K562 (cell line): Measurements from ENCODE around the gene SLC26A11. TPM values are rescaled to one million over a fixed set of nuclear protein-coding genes. Genes with fewer than 3 reads are reported as not detected.

ENCODE experiments used
- CTBP1 ChIP-seq: fragments of 450-650 bp; IDR thresholded peaks from 2 replicates; pipeline ENCODE4 v1.6.1; 2016; ENCODE audit warnings: borderline replicate concordance
- ETV1 ChIP-seq: fragments of 450-650 bp; conservative IDR thresholded peaks from 2 replicates; pipeline ENCODE4 v1.6.1; 2016; ENCODE audit warnings: missing genetic modification characterization, control low read depth, low read depth, missing compliant biosample characterization
- FOSL1 ChIP-seq: fragments of 200-800 bp; sonication (Bioruptor generic); conservative IDR thresholded peaks from 2 replicates; pipeline ENCODE4 v1.6.1; 2016; ENCODE audit warnings: missing genetic modification characterization, missing compliant biosample characterization
- FOXA3 ChIP-seq, 2 experiments: fragments of 450-650 bp in 1 of 2; sonication (generic) in 1 of 2; formaldehyde crosslinking; IDR thresholded peaks in 1 of 2; conservative IDR thresholded peaks in 1 of 2; 2 replicates each; pipeline versions ENCODE4 v1.4.0 to v1.8.0; 2020 to 2022; ENCODE audit warnings: mild to moderate bottlenecking in 2 of 2, missing genetic modification reagents in 1 of 2
- FOXK2 ChIP-seq, 2 experiments: fragments of 450-650 bp; IDR thresholded peaks in 1 of 2; conservative IDR thresholded peaks in 1 of 2; 2 replicates each; pipeline ENCODE4 v1.6.1; 2016; ENCODE audit warnings: low read depth in 2 of 2, mild to moderate bottlenecking in 1 of 2
- HEY1 ChIP-seq: fragments of 250-450 bp; sonication (Bioruptor Pico); IDR thresholded peaks from 2 replicates; pipeline ENCODE4 v1.5.0; 2020; ENCODE audit warnings: mild to moderate bottlenecking, moderate library complexity, borderline replicate concordance
- KDM5B ChIP-seq: fragments of 200-600 bp; sonication (generic); IDR thresholded peaks from 2 replicates; pipeline ENCODE4 v1.6.1; 2012; ENCODE audit warnings: low read depth, mild to moderate bottlenecking, moderate library complexity, low read length, control low read depth, inconsistent platforms; ENCODE audit not compliant: insufficient replicate concordance
- MIER1 ChIP-seq: fragments of 450-650 bp; IDR thresholded peaks from 2 replicates; pipeline ENCODE4 v1.6.1; 2016; ENCODE audit warnings: antibody characterized with exemption, mild to moderate bottlenecking, low read depth
- NFRKB ChIP-seq: fragments of 450-650 bp; IDR thresholded peaks from 2 replicates; pipeline ENCODE4 v1.6.1; 2016; ENCODE audit warnings: low read depth
- PHB ChIP-seq: fragments of 250-450 bp; sonication (Bioruptor Pico); IDR thresholded peaks from 2 replicates; pipeline ENCODE4 v1.5.0; 2021
- RCOR1 ChIP-seq, 2 experiments: IDR thresholded peaks; 2 replicates each; pipeline ENCODE4 v1.6.1; 2012; ENCODE audit warnings: low read depth in 2 of 2, low read length in 2 of 2, borderline replicate concordance in 1 of 2, improper control_type of control experiment in 1 of 2
- SMARCA4 ChIP-seq: fragments of 450-650 bp; IDR thresholded peaks from 2 replicates; pipeline ENCODE4 v1.6.1; 2016
- ZNF311 ChIP-seq: fragments of 250-450 bp; sonication (Bioruptor Pico); IDR thresholded peaks from 2 replicates; pipeline ENCODE4 v1.4.0; 2020; ENCODE audit warnings: mild to moderate bottlenecking, moderate library complexity
- ZNF551 ChIP-seq: fragments of 250-450 bp; sonication (Bioruptor Pico); IDR thresholded peaks from 2 replicates; pipeline ENCODE4 v1.5.0; 2021; ENCODE audit warnings: mild to moderate bottlenecking, moderate library complexity
- polyA plus RNA-seq, 8 experiments: library from polyadenylated mRNA; depleted of rRNA in 4 of 8; stranded (reverse) in 5 of 8; unstranded in 3 of 8; fragments of >200 nt; fragmentation: Nextera tagmentation in 2 of 8; fragmentation: Illumina TruSeq in 1 of 8; extraction: Ambion mirVana in 2 of 8; extraction: Trizol in 1 of 8; gene quantifications; 2 replicates each; pipeline versions ENCODE4 v1.2.1 to v1.2.3, GENCODE V29; 2011 to 2014; ENCODE audit warnings: inconsistent platforms in 1 of 8, missing spikeins in 1 of 8
- total RNA-seq, 7 experiments: library from RNA; depleted of rRNA in 6 of 7; stranded (reverse); fragments of >200 nt in 6 of 7; fragmentation: Illumina TruSeq in 2 of 7; extraction: Trizol in 2 of 7; gene quantifications; 2 replicates each; pipeline versions ENCODE4 v1.2.1 to v1.2.3, GENCODE V29; 2011 to 2021; ENCODE audit warnings: low replicate concordance in 1 of 7
- TF ChIP-seq, protein P1 (sequence below): fragments of 450-650 bp; formaldehyde crosslinking; conservative IDR thresholded peaks from 2 replicates; pipeline ENCODE4 v1.4.0; 2022; ENCODE audit warnings: mild to moderate bottlenecking, missing genetic modification characterization
- TF ChIP-seq, protein P2 (sequence below): sonication (generic); formaldehyde crosslinking; IDR thresholded peaks from 2 replicates; pipeline ENCODE4 v1.4.0; 2020; ENCODE audit warnings: mild to moderate bottlenecking, missing genetic modification reagents
- TF ChIP-seq, protein P3 (sequence below): fragments of 450-650 bp; IDR thresholded peaks from 2 replicates; pipeline ENCODE4 v1.6.1; 2016; ENCODE audit warnings: borderline replicate concordance
- TF ChIP-seq, protein P4 (sequence below), 2 experiments: IDR thresholded peaks; 2 replicates each; pipeline ENCODE4 v1.6.1; 2012; ENCODE audit warnings: improper control_type of control experiment in 2 of 2, low read depth in 2 of 2, low read length in 2 of 2, borderline replicate concordance in 1 of 2

The SLC26A11 gene
- total and polyA plus RNA-seq, 9 of the 15 experiments (the other 6 are each of a cell fraction or from before 2014, with no cell fraction given): 0.06 to 3.1 (median 1.2) TPM; not detected in 1

DNA sequence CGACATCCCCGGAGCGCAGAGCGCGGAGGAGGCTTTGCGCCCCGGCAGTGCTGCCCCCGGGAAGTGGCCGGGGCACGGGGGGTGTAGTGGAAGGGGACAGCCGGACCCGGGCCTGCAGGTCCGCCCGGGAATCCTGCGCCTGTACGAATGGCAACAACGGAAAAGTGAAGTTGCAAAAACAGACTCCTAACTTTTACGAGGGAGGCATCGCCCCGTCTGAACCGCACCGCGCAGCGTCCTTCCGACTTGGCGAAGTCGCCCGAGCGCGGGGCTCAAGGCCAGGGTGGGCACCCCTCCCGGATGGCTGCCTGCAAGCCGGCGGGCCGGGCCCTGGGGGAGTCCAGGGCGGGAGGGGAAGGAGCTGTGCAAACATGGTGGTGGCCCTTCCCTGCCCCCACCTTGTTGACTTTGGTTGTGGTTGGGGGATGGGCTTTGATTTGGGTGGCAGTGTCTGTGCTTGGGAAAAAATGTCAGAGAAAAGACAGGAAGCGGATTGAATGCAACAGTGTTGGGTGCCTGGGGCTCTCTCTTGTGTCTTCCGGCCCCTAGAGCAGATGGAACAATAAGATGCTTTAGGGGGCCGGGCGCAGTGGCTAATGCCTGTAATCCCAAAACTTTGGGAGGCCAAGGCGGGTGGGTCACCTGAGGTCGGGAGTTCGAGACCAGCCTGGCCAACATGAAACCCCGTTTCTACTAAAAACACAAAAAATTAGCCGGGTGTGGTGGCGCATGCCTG is 41.1 kb downstream of the SLC26A11 start (continued):
- TF ChIP-seq HEY1 (CRISPR knock-in tag) (no peak), KDM5B (peak; percentile 26), ETV1 (tag) (peak; percentile 39; the same call in 1 of the 2 replicates), ZNF311 (CRISPR knock-in tag) (no peak), SMARCA4 (no peak), FOXK2 (conservative IDR thresholded peaks at IDR 0.05 in 1 of 2, IDR thresholded peaks at IDR 0.05 in 1 of 2; ENCODE audit: low read depth in 2 of 2) (peak; percentile 60 to 77), CTBP1 (no peak), PHB (CRISPR knock-in tag) (no peak), NFRKB (0 out of 2 replicates have a peak, but pooled peaks have one; percentile 68), RCOR1 (IDR thresholded peaks at IDR 0.05; ENCODE audit: borderline replicate concordance in 1 of 2, low read depth in 2 of 2, low read length in 2 of 2) (no peak), MIER1 (no peak), FOXA3 (CRISPR knock-in tag; conservative IDR thresholded peaks at IDR 0.05 in 1 of 2, IDR thresholded peaks at IDR 0.05 in 1 of 2) (peak; percentile 93 to 94), ZNF551 (CRISPR knock-in tag) (no peak), FOSL1 (no peak)
- TF ChIP-seq, protein P1, sequence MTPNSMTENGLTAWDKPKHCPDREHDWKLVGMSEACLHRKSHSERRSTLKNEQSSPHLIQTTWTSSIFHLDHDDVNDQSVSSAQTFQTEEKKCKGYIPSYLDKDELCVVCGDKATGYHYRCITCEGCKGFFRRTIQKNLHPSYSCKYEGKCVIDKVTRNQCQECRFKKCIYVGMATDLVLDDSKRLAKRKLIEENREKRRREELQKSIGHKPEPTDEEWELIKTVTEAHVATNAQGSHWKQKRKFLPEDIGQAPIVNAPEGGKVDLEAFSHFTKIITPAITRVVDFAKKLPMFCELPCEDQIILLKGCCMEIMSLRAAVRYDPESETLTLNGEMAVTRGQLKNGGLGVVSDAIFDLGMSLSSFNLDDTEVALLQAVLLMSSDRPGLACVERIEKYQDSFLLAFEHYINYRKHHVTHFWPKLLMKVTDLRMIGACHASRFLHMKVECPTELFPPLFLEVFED (CRISPR knock-in tag): no peak
- TF ChIP-seq, protein P2, sequence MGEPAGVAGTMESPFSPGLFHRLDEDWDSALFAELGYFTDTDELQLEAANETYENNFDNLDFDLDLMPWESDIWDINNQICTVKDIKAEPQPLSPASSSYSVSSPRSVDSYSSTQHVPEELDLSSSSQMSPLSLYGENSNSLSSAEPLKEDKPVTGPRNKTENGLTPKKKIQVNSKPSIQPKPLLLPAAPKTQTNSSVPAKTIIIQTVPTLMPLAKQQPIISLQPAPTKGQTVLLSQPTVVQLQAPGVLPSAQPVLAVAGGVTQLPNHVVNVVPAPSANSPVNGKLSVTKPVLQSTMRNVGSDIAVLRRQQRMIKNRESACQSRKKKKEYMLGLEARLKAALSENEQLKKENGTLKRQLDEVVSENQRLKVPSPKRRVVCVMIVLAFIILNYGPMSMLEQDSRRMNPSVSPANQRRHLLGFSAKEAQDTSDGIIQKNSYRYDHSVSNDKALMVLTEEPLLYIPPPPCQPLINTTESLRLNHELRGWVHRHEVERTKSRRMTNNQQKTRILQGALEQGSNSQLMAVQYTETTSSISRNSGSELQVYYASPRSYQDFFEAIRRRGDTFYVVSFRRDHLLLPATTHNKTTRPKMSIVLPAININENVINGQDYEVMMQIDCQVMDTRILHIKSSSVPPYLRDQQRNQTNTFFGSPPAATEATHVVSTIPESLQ (CRISPR knock-in tag): no peak
- TF ChIP-seq, protein P3, sequence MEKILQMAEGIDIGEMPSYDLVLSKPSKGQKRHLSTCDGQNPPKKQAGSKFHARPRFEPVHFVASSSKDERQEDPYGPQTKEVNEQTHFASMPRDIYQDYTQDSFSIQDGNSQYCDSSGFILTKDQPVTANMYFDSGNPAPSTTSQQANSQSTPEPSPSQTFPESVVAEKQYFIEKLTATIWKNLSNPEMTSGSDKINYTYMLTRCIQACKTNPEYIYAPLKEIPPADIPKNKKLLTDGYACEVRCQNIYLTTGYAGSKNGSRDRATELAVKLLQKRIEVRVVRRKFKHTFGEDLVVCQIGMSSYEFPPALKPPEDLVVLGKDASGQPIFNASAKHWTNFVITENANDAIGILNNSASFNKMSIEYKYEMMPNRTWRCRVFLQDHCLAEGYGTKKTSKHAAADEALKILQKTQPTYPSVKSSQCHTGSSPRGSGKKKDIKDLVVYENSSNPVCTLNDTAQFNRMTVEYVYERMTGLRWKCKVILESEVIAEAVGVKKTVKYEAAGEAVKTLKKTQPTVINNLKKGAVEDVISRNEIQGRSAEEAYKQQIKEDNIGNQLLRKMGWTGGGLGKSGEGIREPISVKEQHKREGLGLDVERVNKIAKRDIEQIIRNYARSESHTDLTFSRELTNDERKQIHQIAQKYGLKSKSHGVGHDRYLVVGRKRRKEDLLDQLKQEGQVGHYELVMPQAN: no peak; the same call in 1 of the 2 replicates
- TF ChIP-seq, protein P4, sequence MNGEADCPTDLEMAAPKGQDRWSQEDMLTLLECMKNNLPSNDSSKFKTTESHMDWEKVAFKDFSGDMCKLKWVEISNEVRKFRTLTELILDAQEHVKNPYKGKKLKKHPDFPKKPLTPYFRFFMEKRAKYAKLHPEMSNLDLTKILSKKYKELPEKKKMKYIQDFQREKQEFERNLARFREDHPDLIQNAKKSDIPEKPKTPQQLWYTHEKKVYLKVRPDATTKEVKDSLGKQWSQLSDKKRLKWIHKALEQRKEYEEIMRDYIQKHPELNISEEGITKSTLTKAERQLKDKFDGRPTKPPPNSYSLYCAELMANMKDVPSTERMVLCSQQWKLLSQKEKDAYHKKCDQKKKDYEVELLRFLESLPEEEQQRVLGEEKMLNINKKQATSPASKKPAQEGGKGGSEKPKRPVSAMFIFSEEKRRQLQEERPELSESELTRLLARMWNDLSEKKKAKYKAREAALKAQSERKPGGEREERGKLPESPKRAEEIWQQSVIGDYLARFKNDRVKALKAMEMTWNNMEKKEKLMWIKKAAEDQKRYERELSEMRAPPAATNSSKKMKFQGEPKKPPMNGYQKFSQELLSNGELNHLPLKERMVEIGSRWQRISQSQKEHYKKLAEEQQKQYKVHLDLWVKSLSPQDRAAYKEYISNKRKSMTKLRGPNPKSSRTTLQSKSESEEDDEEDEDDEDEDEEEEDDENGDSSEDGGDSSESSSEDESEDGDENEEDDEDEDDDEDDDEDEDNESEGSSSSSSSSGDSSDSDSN (IDR thresholded peaks at IDR 0.05; ENCODE audit: borderline replicate concordance in 1 of 2, low read depth in 2 of 2, low read length in 2 of 2): peak; percentile 28 to 59; a peak in 1 of 4 replicates
